ENCODE data around the gene CTH.

Gene CTH

GRCh38 chr1:70382682-70383081, 28.4 kb upstream of the CTH start:
- no peak overlapping the region for H3K27ac ChIP-seq
- no peak for TF ChIP-seq ZFX (IDR thresholded peaks at IDR 0.05; ENCODE audit: borderline replicate concordance)

GRCh38 chr1:70383483-70383882, 27.6 kb upstream of the CTH start:
- TF ChIP-seq CTCF (IDR thresholded peaks at IDR 0.05) (no peak), ZFX (IDR thresholded peaks at IDR 0.05; ENCODE audit: borderline replicate concordance) (no peak)
- no peak overlapping the region for H3K27ac ChIP-seq

GRCh38 chr1:70384542-70384941, 26.5 kb upstream of the CTH start:
- TF ChIP-seq CTCF (IDR thresholded peaks at IDR 0.05) (no peak), ZFX (IDR thresholded peaks at IDR 0.05; ENCODE audit: borderline replicate concordance) (no peak)
- no peak overlapping the region for H3K27ac ChIP-seq

- H3K27ac ChIP-seq = no peak overlapping the region
- TF ChIP-seq CTCF (IDR thresholded peaks at IDR 0.05) (no peak), ZFX (IDR thresholded peaks at IDR 0.05; ENCODE audit: borderline replicate concordance) (no peak)
Measured at GRCh38 chr1:70385477-70385876, 25.6 kb upstream of the CTH start.

GRCh38 chr1:70386121-70386520, 24.9 kb upstream of the CTH start:
- no peak for TF ChIP-seq ZFX (IDR thresholded peaks at IDR 0.05; ENCODE audit: borderline replicate concordance)
- TF ChIP-seq CTCF (IDR thresholded peaks at IDR 0.05) = no peak
- no peak overlapping the region for H3K27ac ChIP-seq

- TF ChIP-seq CTCF (IDR thresholded peaks at IDR 0.05) = no peak
- no peak overlapping the region for H3K27ac ChIP-seq
Measured at GRCh38 chr1:70387507-70387906, 23.6 kb upstream of the CTH start.

- no peak for TF ChIP-seq CTCF (IDR thresholded peaks at IDR 0.05)
- TF ChIP-seq ZFX (IDR thresholded peaks at IDR 0.05; ENCODE audit: borderline replicate concordance) = no peak
Measured at GRCh38 chr1:70392626-70393025, 18.4 kb upstream of the CTH start.

GRCh38 chr1:70396607-70397006, 14.5 kb upstream of the CTH start:
- no peak overlapping the region for H3K27ac ChIP-seq
- TF ChIP-seq CTCF (IDR thresholded peaks at IDR 0.05) = no peak
- TF ChIP-seq ZFX (IDR thresholded peaks at IDR 0.05; ENCODE audit: borderline replicate concordance) = no peak

More at GRCh38 chr1:70392626-70393025, 18.4 kb upstream of the CTH start:
- no peak overlapping the region for H3K27ac ChIP-seq
